Measurements from ENCODE around the gene TCTN2. TPM values are rescaled to one million over a fixed set of nuclear protein-coding genes. Genes with fewer than 3 reads are reported as not detected.

The TCTN2 gene
- polyA plus RNA-seq, 1 donor from 2014 or later, result 14.3 TPM

GRCh38 chr12:123690191-123690840 lies 19.4 kb downstream of the TCTN2 start:
- Histone ChIP-seq H3K4me3 (ENCODE audit: low read length) (no peak overlapping the region), H4K20me1 (ENCODE audit: insufficient read depth) (no peaks in the 10 kb centered on the region), H3K36me3 (ENCODE audit: insufficient read depth, low read length) (no peaks in the 10 kb centered on the region), H3K9me2 (ENCODE audit: insufficient read depth, low read length) (no peaks in the 10 kb centered on the region), H3K27ac (ENCODE audit: low read length) (no peak overlapping the region), H3K4me2 (ENCODE audit: low read length) (no peak overlapping the region), H3K9ac (ENCODE audit: low read length) (no peak overlapping the region), H2AFZ (ENCODE audit: low read depth, low read length) (no peak overlapping the region), H3K79me2 (replicated peaks; ENCODE audit: insufficient read depth, low read length) (no peaks in the 10 kb centered on the region), H3K27me3 (ENCODE audit: insufficient read depth, low read depth, low read length) (no peaks in the 10 kb centered on the region), H3F3A (ENCODE audit: insufficient read depth, low read length, poor library complexity, severe bottlenecking) (no peaks in the 10 kb centered on the region), H3K9me3 (ENCODE audit: low read length) (no peaks in the 10 kb centered on the region)
- no peak for TF ChIP-seq RAD21 (conservative IDR thresholded peaks at IDR 0.05)
- TF ChIP-seq MXI1 (conservative IDR thresholded peaks at IDR 0.05; ENCODE audit: poor library complexity, severe bottlenecking), result no peak
- no peak for TF ChIP-seq POLR2AphosphoS5 (IDR thresholded peaks at IDR 0.05)
- TF ChIP-seq SMC3 (conservative IDR thresholded peaks at IDR 0.05; ENCODE audit: poor library complexity), result no peak
- TF ChIP-seq TAF1 (IDR thresholded peaks at IDR 0.05; ENCODE audit: low read depth), result no peak
- TF ChIP-seq, protein P1, sequence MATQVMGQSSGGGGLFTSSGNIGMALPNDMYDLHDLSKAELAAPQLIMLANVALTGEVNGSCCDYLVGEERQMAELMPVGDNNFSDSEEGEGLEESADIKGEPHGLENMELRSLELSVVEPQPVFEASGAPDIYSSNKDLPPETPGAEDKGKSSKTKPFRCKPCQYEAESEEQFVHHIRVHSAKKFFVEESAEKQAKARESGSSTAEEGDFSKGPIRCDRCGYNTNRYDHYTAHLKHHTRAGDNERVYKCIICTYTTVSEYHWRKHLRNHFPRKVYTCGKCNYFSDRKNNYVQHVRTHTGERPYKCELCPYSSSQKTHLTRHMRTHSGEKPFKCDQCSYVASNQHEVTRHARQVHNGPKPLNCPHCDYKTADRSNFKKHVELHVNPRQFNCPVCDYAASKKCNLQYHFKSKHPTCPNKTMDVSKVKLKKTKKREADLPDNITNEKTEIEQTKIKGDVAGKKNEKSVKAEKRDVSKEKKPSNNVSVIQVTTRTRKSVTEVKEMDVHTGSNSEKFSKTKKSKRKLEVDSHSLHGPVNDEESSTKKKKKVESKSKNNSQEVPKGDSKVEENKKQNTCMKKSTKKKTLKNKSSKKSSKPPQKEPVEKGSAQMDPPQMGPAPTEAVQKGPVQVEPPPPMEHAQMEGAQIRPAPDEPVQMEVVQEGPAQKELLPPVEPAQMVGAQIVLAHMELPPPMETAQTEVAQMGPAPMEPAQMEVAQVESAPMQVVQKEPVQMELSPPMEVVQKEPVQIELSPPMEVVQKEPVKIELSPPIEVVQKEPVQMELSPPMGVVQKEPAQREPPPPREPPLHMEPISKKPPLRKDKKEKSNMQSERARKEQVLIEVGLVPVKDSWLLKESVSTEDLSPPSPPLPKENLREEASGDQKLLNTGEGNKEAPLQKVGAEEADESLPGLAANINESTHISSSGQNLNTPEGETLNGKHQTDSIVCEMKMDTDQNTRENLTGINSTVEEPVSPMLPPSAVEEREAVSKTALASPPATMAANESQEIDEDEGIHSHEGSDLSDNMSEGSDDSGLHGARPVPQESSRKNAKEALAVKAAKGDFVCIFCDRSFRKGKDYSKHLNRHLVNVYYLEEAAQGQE (IDR thresholded peaks at IDR 0.05; ENCODE audit: borderline replicate concordance), result no peak
- TF ChIP-seq CTCF (IDR thresholded peaks at IDR 0.05; ENCODE audit: poor library complexity, severe bottlenecking), result no peak
- no peak for TF ChIP-seq EZH2 (IDR thresholded peaks at IDR 0.05; ENCODE audit: borderline replicate concordance, insufficient read depth, low read length, poor library complexity, severe bottlenecking)
- no peak for TF ChIP-seq EP300 (conservative IDR thresholded peaks at IDR 0.05; ENCODE audit: poor library complexity, severe bottlenecking)

- Histone ChIP-seq H3K36me3 (ENCODE audit: insufficient read depth, low read length) (no peaks in the 10 kb centered on the region), H3K9me2 (ENCODE audit: insufficient read depth, low read length) (no peaks in the 10 kb centered on the region), H3K9me3 (ENCODE audit: low read length) (no peaks in the 10 kb centered on the region), H3K27me3 (ENCODE audit: insufficient read depth, low read depth, low read length) (no peaks in the 10 kb centered on the region), H2AFZ (ENCODE audit: low read depth, low read length) (no peak overlapping the region), H3K4me3 (ENCODE audit: low read length) (no peak overlapping the region), H3K27ac (ENCODE audit: low read length) (no peak overlapping the region), H3K4me2 (ENCODE audit: low read length) (no peak overlapping the region), H4K20me1 (ENCODE audit: insufficient read depth) (no peaks in the 10 kb centered on the region), H3K79me2 (replicated peaks; ENCODE audit: insufficient read depth, low read length) (no peaks in the 10 kb centered on the region), H3F3A (ENCODE audit: insufficient read depth, low read length, poor library complexity, severe bottlenecking) (no peaks in the 10 kb centered on the region), H3K9ac (ENCODE audit: low read length) (no peak overlapping the region)
- TF ChIP-seq, protein P1 (IDR thresholded peaks at IDR 0.05; ENCODE audit: borderline replicate concordance), result no peak
- TF ChIP-seq SMC3 (conservative IDR thresholded peaks at IDR 0.05; ENCODE audit: poor library complexity) (no peak), EP300 (conservative IDR thresholded peaks at IDR 0.05; ENCODE audit: poor library complexity, severe bottlenecking) (no peak), EZH2 (IDR thresholded peaks at IDR 0.05; ENCODE audit: borderline replicate concordance, insufficient read depth, low read length, poor library complexity, severe bottlenecking) (no peak), MXI1 (conservative IDR thresholded peaks at IDR 0.05; ENCODE audit: poor library complexity, severe bottlenecking) (no peak), CTCF (IDR thresholded peaks at IDR 0.05; ENCODE audit: poor library complexity, severe bottlenecking) (no peak), RAD21 (conservative IDR thresholded peaks at IDR 0.05) (no peak), POLR2AphosphoS5 (IDR thresholded peaks at IDR 0.05) (no peak), TAF1 (IDR thresholded peaks at IDR 0.05; ENCODE audit: low read depth) (no peak)
Measured at GRCh38 chr12:123696207-123696606, 25.3 kb downstream of the TCTN2 start.
